Limb (tissue), 2 donors: ENCODE results near the gene ZNF217.
"Not testable (repeated sequence)": the region's sequence is repeated elsewhere in the genome, so short reads cannot be mapped to it uniquely, and the experiment has no call there.

Experiments
- DNase-seq, 2 donors: peaks; one replicate each; pipeline ENCODE4 v3.0.0-alpha.2; 2016; ENCODE audit errors: extremely low spot score in 2 of 2

The ZNF217 gene

DNA sequence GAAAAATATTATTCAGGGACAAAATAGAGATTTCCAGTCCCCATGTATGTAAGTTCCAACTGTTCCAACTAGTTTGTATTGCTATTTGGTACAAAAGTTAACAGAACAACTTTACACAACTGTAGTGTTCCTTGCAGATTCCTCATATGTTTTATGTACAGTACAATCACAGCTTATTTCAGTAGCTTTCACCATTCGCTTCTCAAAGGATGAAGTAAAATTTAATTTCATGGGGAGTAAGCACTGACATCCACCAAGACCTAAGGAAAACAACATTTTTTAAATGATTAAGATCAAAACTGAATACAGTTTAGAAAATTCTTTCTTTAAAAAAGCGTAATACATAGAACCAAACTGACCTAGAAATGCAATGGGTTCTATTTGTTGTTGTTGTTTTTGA, 24.6 kb downstream of the ZNF217 start:
- no peak for DNase-seq

DNA sequence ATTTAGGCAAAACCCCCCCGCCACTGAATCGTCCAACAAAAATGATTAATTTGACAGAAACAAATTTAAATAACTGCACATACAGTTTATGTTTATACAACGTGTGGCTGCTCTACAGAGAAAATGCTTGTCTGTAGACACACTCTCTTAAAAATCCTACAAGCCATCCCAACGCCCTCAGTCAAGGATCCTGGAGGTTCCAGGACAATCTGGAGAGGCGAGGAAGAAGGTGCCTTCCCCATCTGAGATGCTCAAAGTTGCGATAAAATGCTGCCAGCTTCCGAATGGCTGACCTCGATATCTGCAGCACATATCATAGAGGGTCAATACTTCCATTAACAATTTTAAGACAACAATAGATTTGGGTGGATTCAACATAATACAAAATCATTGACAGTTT, 25.3 kb downstream of the ZNF217 start:
- no peak for DNase-seq

DNA sequence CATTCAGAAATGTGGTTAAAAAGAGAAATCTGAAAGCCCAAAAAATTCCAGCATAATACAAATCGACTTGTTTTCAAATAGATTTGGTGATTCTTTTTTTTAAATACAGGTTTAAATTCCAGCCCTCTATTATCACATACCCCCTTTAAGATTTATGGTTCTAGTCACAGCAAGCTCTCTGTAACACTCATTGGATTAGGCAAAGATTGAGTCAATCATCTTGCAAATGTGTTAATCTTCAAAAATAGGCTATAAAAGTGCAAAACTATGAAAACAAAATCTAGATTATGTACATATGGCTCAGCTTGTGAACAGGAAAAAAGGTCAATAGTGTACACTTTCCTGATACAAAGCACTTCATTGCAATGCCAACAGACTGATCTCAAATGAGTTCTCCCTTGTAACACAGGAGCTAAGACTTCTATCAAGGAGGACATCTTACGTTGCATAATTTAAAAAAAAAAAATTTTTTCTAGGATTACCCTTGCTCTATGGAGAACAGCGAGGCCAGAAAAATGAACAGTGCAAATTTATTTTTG, 26.2 kb downstream of the ZNF217 start:
- DNase-seq: no peak

DNA sequence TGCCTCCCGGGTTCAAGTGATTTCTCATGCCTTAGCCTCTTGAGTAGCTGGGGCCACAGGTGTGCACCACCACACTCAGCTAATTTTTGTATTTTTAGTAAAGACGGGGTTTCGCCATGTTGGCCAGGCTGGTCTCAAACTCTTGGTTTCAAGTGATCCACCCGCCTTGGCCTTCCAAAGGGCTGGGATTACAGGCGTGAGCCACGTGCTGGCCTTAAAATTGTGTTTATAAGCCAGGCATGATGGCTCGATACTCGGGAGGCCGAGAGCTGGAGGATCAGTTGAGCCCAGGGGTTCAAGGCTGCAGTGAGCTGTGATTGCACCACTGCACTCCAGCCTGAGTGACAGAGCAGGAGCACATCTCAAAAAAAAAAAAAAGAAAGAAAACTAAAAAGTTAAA, 27.0 kb downstream of the ZNF217 start:
- DNase-seq: not testable (repeated sequence)

DNA sequence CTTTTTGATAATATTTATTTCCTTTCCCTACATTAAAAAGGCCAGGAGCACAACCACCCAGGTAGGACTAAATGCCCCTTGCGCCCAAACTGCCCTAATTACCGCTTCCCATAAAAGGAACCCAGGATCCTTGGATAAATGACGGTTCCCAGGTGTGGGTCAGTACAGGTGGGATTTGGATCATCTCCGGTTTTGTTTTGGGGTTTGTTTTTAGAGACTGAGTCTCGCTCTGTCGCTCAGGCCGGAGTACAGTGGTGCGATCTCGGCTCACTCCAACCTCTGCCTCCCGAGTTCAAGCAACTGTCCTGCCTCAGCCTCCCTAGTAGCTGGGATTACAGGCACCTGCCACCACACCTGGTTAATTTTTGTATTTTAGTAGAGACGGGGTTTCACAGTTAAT, 28.4 kb downstream of the ZNF217 start:
- no peak for DNase-seq

DNA sequence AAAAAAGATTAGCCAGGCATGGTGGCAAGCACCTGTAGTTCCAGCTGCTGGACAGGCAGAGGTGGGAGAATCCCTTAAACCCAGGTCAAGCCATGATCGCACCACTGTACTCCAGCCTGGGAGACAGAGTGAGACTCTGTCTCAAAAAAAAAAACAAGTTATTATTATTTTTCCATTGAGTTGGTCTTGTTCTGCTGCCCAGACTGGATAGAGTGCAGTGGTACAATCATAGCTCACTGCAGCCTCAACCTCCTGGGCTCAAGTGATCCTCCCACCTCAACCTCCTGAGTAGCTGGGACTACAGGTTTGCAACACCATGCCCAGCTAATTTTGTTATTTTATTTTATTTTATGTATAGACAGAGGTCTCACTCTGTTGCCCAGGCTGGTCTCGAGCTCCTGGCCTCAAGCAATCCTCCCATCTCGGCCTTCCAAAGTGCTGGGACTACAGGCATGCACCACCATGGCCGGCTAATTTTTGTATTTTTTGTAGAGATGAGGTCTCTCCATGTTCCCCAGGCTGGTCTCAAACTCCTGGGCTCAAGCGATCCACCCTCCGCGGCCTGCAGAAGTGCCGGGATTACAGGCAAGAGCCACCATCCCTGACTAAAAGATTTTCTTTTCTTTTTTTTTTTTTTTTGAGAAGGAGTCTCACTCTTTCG, 31.4 kb downstream of the ZNF217 start:
- not testable (repeated sequence) for DNase-seq

DNA sequence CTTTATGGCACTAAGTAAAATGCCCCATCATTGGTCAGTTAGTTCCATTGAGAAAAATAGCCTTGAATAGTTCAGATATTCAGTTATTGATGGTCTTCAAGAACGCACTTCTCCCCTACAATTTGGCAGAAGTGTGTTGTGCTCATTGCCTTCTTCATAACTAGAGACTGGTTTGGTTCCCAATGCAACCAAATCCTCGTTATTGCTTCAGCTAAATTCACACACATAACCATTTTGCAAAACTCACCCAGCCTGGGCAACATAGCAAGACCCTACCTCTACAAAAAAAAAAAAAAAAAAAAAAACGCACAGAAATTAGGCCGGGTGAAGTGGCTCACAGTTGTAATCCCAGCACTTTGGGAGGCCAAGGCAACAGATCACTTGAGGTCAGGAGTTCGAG, 32.1 kb downstream of the ZNF217 start:
- no peak for DNase-seq

DNA sequence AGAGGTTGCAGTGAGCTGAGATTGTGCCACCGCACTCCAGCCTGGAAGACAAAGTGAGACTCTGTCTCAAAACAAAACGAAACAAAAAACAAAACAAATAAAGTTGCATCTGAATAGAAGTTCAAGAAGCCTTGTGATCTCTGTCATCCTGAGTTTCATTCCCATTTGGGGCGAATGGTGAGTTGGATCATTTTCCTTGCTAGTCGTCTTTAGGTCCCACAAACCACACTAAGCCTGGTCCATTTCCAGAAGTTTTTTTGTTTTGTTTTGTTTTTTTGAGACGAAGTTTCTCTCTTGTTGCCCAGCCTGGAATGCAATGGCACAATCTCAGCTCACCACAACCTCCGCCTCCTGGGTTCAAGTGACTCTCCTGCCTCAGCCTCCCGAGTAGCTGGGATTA, 33.8 kb downstream of the ZNF217 start:
- DNase-seq: no peak

DNA sequence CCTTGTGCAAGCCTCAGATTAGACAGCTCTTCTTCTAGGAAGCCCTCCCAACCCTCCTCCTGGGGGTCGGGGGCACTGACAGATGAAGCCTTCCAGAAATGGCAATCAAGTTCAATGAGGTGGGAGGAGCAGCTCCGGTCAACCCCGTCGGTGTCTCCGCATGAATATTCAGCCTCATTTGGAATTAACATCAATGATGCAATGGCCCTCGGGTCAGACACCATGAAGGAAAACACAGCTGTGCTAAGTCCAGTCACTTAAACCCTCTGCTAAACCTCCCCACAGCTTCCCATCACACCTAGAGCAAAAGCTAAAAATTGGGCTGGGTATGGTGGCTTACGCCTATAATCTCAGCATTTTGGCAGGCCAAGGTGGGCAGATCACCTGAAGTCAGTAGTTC, 36.5 kb downstream of the ZNF217 start:
- DNase-seq: no peak

DNA sequence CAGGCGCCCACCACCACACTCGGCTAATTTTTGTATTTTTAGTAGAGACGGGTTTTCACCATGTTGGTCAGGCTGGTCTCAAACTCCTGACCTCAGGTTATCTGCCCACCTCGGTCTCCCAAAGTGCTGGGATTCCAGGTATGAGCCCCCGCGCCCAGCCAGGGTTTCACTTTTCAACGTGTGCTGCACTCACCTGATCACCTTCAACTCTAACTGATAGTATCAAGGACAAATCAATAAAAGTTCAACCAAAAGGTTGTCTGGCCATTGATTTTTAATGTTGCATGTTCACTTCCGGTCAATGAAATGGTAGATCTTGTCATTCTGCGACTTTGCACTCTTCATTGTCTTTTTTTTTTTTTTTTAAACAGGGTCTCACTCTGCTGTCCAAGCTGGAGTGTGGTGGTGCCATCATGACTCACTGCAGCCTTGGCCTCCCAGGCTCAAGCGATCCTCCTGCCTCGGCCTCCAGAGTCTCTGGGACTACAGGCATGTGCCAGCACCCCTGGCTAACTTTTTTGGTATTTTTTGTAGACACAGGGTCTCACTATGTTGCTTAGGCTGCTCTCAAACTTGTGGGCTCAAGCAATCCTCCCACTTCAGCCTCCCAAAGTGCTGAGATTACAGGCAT, 37.3 kb downstream of the ZNF217 start:
- no peak for DNase-seq

DNA sequence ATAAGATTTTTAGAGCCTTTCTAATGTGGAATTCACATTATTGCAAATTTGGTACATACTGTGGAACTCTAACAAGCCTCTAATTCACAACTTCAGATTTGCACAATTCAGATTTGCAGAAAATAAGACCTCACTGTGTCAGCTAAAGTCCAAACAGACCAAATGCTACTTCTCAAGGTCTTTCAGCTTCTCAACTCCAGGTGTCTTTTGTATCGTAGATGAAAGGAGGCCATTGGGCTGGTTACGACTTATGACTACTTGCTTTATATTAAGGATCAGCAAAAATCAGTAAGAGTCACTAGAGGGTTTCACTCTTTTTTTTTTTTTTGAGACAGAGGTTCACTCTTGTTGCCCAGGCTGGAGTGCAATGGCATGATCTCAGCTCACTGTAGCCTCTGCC, 37.8 kb downstream of the ZNF217 start:
- no peak for DNase-seq

DNA sequence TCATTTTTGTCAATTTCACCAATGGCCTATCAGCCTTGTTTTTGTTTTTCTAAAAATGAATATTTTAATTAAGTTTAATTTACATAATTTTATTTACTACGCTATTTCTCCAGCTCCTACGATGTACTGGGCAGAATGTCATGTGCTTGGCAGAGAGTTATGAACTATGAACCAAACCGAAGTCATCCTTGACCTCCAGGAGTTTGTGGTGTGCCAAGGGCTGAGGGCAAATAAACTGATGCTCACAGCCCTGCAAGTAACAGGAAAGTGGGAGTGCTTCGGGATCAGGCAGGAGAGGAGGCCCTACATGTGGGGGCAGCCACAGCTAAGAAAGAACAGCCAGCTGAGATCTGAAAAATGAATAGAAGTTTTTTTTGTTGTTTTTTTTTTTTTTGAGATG, 38.6 kb downstream of the ZNF217 start:
- DNase-seq: no peak

DNA sequence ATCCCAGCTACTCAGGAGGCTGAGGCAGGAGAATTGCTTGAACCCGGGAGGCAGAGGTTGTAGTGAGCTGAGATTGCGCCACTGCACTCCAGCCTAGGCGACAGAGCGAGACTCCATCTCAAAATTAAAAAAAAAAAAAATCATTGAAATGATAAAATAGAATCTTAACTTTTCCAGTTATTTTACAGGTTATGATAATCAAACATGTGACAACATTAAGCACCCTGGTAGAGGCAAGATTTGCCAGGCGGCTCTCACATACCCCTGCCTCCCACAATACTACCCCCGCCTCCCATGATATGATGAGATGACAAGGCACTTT, 41.1 kb downstream of the ZNF217 start:
- DNase-seq: not testable (repeated sequence)

DNA sequence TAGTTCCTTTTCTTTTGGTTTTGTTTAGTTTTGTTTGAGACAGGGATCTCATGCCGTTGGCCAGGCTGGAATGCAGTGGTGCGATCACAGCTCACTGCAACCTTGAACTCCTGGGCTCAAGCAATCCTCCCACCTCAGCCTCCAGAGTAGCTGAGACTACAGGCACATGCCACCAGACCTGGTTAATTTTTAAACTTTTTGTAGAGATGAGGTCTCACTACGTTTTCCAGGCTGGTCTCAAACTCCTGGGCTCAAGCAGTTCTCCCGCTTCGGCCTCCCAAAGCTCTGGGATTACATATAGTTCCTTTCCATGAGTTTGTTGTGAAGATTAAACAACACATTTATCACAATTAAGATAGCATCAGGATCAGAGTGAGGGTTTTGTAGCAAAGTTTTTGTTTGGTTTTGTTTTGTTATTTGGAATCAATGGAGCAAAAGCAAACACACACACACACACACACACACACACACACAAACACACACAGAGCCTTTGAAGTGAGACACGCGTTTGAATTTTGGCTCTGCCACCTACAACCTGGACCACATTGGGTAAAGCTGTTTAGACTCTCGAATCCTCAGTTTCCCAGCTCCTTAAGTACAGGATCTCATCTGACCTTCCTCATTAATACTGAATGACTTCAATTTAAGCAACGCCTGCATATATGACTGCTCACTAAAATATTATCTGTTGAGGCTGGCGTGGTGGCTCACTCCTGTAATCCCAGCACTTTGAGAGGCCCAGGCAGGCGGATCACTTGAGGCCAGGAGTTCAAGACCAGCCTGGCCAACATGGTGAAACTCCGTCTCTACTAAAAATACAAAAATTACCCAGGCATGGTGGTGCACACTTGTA, 41.7 kb downstream of the ZNF217 start:
- not testable (repeated sequence) for DNase-seq

DNA sequence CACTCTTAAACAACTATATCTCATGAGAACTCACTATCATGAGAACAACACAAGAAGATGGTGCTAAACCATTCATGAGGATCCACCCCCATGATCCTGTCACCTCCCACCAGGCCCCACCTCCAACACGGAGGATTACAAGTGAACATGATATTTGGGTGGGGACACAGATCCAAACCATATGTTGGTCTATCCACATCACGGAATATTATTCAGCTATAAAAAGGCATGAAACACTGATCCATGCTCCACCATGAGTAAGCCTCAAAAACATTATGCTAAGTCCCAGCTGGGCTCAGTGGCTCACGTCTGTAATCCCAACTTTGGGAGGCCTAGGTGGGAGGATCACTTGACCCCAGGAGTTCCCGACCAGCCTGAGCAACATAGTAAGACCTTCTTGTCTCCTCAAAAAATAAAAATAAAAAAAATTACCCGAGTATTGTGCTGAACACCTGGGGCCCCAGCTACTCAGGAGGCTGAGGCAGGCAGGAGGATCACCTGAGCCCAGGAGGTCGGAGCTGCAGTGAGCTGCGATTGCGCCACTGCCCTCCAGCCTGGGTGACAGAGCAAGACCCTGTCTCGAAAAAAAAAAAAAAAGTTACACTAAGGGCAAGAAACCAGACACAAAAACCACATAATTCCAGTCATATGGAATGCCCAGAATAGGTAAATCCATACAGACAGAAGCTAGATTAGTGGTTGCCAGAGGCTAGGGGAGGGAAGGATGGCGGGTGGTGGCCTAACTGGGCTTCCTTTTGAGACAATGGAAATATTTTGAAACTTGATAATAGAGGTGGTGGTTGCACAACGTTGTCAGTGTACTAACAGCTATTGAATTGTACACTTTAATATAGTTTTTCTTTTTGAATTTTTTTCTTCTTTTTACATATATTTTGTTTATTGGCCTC, 43.1 kb downstream of the ZNF217 start:
- DNase-seq: no peak

DNA sequence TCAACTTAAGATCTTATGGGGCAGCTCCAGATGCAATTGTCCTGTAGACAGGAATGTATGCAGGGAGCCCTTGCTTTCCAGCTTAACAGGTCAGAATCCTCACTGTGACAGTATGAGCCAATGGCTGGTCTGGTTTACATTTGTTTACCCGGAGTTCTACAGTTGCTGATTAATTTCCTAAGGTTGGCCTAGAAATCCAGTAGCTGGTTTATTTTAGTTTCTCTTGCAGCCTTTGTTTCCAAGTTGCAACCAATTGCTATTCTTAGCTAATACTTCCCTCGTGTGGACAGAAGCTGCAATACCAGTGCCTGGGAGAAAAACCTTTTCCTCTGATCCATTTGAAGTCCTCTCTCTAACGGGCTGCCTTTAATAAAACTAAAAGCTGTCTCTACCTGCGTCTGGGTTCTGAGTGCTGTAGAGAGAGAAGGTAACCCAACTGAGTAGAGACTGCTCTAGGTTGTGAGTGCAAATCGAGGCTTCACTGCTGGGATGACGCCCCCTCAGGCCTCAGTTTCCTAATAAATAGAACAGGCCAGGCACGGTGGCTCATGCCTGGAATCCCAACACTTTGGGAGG, 45.9 kb downstream of the ZNF217 start:
- DNase-seq: peak; percentile 69 to 84

DNA sequence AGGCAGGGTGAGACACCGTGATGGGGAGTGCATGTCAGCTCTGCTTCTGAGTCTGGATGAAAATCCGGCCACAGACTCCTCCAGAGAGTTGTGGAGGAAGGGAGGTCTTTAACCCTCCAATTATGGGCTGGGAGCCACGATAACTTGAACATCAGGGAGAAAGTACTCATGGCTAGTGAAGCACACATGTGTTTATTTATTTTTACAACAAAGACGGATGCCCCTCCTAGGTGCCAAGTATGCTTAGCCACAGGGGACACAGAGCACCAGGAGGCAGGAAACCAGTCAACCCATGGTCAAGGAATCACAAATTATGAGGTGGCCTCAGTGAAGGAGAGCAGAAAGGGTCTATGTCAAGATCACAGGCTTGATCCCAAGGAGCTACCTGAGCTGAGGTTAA, 54.1 kb downstream of the ZNF217 start:
- DNase-seq: no peak

DNA sequence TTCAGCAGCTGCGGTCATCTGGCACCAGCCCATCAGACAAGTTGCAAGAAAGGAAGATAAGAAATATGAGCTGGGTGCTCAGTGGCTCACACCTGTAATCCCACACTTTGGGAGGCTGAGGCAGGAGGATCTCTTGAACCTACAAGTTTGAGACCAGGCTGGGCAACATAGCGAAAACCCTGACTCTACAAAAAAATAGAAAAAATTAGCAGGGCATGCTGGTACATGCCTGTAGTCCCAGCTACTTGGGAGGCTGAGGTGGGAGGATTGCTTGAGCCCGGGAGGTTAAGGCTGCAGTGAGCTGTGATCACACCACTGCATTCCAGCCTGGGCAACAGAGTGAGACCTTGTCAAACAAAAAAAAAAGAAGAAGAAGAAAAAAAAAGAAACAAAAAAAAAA, 57.3 kb downstream of the ZNF217 start:
- DNase-seq: not testable (repeated sequence)

DNA sequence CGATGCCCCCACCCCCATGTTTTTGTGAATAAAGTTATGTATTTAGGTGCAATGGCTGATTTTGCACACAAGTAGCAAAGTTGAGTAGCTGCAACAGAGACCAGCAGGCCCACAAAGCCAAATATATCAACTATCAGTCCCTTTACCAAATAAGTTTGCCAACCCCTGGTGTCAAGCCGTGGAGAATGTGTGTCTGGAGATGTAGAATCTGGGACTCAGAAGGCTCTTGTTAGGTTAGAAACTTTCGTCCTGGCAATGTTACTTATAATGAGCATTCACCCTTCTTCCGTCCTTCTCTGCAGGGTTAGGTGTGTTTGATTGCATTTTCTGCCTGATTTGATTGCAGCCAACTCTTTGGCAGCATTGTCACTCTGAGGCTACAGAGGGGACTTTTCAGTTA, 57.8 kb downstream of the ZNF217 start:
- no peak for DNase-seq

DNA sequence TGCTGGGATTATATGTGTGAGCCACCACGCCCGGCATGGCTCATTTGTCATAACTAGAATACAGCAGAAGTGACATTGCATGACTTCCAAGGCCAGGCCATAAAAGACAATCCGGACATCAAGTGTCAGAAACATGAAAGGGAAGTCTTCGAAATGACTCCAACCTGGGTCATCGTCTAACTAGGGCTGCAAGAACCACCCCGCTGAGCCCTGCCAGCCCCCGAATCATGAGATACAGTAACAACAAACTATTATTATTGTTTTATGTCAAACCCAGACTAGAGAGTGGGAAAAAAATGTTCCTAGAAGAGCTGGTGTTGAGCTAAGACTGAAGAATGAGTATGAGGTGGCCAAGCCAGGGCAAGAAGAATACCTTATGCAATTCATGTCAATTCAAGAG, 59.6 kb downstream of the ZNF217 start:
- DNase-seq: no peak

DNA sequence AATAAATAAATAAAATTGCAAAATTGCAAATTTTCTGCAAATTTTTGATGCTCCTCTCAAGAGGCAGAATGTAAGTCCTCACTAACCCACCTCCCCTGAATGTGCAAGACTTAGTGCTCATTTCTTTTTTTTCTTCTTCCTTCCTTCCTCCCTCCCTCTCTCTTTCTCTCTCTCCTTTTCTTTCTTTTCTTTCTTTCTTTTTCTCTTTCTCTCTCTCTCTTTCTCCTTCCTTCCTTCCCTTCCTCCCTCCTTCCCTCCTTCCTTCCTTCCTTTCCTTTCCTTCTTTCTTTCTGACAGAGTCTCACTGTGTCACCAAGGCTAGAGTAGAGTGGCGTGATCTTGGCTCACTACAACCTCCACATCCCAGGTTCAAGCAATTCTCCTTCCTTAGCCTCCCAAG, 60.1 kb downstream of the ZNF217 start:
- DNase-seq: no peak
